Heart right ventricle (tissue), 16 donors: ENCODE results near the gene GNS. TPM values are rescaled to one million over a fixed set of nuclear protein-coding genes. Genes with fewer than 3 reads are reported as not detected.

ENCODE experiments used
- ATAC-seq, 8 donors: fragments of 200-7000 bp; cut with Tn5 transposase; one replicate each; pipeline ENCODE4 v1.9.1; 2020; ENCODE audit warnings: mild to moderate bottlenecking in 8 of 8, moderate library complexity in 8 of 8, moderate number of reproducible peaks in 1 of 8
- DNase-seq, 2 donors: peaks; one replicate each; pipeline ENCODE4 v3.0.0-alpha.2; 2020
- H3K27ac ChIP-seq, 10 donors: fragments of 200-600 bp; sonication (generic) in 2 of 10; one replicate each; pipeline versions ENCODE4 v1.5.0 to v1.8.0; 2020 to 2022; ENCODE audit warnings: mild to moderate bottlenecking in 3 of 10
- H3K27me3 ChIP-seq, 7 donors: fragments of 200-600 bp; one replicate each; pipeline ENCODE4 v1.8.0; 2021 to 2022; ENCODE audit warnings: mild to moderate bottlenecking in 2 of 7
- H3K36me3 ChIP-seq, 9 donors: fragments of 200-600 bp; sonication (generic) in 1 of 9; one replicate each; pipeline versions ENCODE4 v1.5.0 to v1.8.0; 2020 to 2022; ENCODE audit warnings: mild to moderate bottlenecking in 2 of 9
- H3K4me1 ChIP-seq, 9 donors: fragments of 200-600 bp; sonication (generic) in 1 of 9; one replicate each; pipeline versions ENCODE4 v1.5.0 to v1.8.0; 2020 to 2022; ENCODE audit warnings: mild to moderate bottlenecking in 4 of 9
- H3K4me3 ChIP-seq, 10 donors: fragments of 200-600 bp; sonication (generic) in 2 of 10; one replicate each; pipeline versions ENCODE4 v1.5.0 to v1.8.0; 2020 to 2022; ENCODE audit warnings: mild to moderate bottlenecking in 7 of 10, moderate library complexity in 2 of 10
- H3K9me3 ChIP-seq, 11 donors: fragments of 200-600 bp in 10 of 11; sonication (generic) in 2 of 11; one replicate each; pipeline versions ENCODE4 v1.5.0 to v1.8.0; 2013 to 2022; ENCODE audit warnings: mild to moderate bottlenecking in 2 of 11, control low read depth in 1 of 11, moderate library complexity in 1 of 11
- WGBS, 2 donors: extraction: QIAGEN DNeasy Blood & Tissue Kit; methylation state at CpG; one replicate each; pipeline ENCODE4 v1.1.7; 2013; ENCODE audit warnings: inconsistent platforms in 1 of 2; 5-methylcytosine and 5-hydroxymethylcytosine counted together
- intact Hi-C, 10 donors: fragments of 100-400 bp; cut with DNase I; formaldehyde crosslinking; loops; one replicate each; pipeline versions ENCODE4 v1.11.1 to v1.14.2; 2022
- polyA plus RNA-seq, 2 donors: library from polyadenylated mRNA; stranded (reverse); fragments of 200-250 nt; gene quantifications; one replicate each; pipeline ENCODE4 v1.2.3, GENCODE V29; 2013
- total RNA-seq, 10 donors: library from RNA; stranded (reverse); fragmentation: NEBNext Ultra II Directional in 3 of 10; extraction: Animal tissue kit (Norgen Biotek cat#: 25700) in 3 of 10; gene quantifications; one replicate each; pipeline versions ENCODE4 v1.2.1 to v1.2.4, GENCODE V29; 2021 to 2023
- TF ChIP-seq, protein P1 (sequence below), 9 donors: fragments of 200-600 bp; sonication (generic) in 2 of 9; IDR thresholded peaks; one replicate each; pipeline versions ENCODE4 v1.5.0 to v1.8.0; 2021 to 2022; ENCODE audit warnings: antibody characterized with exemption in 9 of 9, mild to moderate bottlenecking in 5 of 9, moderate library complexity in 1 of 9
- donor health status: Arrhythmogenic right ventricular cardiomyopathy.
- donor health status: ischemic (EF 13 %, LVEDD 7.1; RV severe dilation, severe dysfunction).
- donor health status: healthy with polysubstance abuse.
- donor health status: DM: no; HTN: yes; CAD: no.
- donor health status: DM: no; HTN: no; CAD: no.
- donor health status: ischemic (EF 25% LVEDD 6.9; RV normal size, moderate dysfunction).
- donor health status: ischemic (EF 25% LVEDD 5.7; RV mildly dilated, moderate dysfunction).
- donor health status: healthy.
- donor health status: DM: yes; HTN: yes; CAD: no.
- donor health status: Ischemic cardiomyopathy.
- donor health status: ischemic (EF 35%, LVEDD 5.7; RV mildly dilated, moderate dysfunction).
- donor health status: nonischemic (EF 11% LVEDD 7.7; RV severe dilation, severe dysfunction).
- donor health status: DM: yes; HTN: yes; CAD: no.
- donor health status: PGD.
- donor health status: ischemic (EF 29% LVEDD 5.4; RV normal size, mild dysfunction).
- donor health status: nonischemic (EF 23%, LVEDD 6.1; RV moderate dilation, normal function).

GNS gene
- total and polyA plus RNA-seq, 12 donors: 20.4 to 204 (median 101) TPM

DNA sequence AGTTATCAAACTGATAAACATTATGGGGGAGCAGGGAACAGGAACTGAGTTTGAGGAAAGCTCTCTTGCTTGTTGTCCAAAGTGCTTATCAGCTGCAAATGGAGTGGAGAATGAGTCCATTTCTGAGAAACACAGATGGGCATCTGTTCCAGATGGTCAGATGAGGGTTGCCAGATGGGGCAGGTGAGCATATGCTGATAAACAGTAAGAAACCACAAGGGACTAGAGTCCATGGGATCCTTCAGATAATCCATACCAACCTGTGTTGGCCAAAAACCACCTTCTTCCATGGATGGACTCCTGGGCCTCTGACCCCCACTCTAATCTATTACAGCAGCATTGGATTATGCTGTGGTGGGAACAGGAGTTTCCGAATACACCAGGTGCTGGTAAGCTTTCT is 38.3 kb downstream of the GNS start:
- DNase-seq (no peak), ATAC-seq (no peak)
- peaks cover 0 to 100% (median 46%) of the 10 kb centered on the region in 9 donors for H3K36me3 ChIP-seq
- no peaks in the 10 kb centered on the region for H3K27me3 ChIP-seq
- no peak overlapping the region for H3K27ac ChIP-seq
- no peak overlapping the region for H3K4me3 ChIP-seq
- H3K9me3 ChIP-seq: no peaks in the 10 kb centered on the region
- H3K4me1 ChIP-seq: peaks cover 0 to 11% (median 0%) of the 10 kb centered on the region in 9 donors
- TF ChIP-seq, protein P1, sequence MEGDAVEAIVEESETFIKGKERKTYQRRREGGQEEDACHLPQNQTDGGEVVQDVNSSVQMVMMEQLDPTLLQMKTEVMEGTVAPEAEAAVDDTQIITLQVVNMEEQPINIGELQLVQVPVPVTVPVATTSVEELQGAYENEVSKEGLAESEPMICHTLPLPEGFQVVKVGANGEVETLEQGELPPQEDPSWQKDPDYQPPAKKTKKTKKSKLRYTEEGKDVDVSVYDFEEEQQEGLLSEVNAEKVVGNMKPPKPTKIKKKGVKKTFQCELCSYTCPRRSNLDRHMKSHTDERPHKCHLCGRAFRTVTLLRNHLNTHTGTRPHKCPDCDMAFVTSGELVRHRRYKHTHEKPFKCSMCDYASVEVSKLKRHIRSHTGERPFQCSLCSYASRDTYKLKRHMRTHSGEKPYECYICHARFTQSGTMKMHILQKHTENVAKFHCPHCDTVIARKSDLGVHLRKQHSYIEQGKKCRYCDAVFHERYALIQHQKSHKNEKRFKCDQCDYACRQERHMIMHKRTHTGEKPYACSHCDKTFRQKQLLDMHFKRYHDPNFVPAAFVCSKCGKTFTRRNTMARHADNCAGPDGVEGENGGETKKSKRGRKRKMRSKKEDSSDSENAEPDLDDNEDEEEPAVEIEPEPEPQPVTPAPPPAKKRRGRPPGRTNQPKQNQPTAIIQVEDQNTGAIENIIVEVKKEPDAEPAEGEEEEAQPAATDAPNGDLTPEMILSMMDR (IDR thresholded peaks at IDR 0.05): no peak
- 96 to 100% methylated on average over 1 of the region's 1 CpG for WGBS, 2 donors
- intact Hi-C loops: no loop called here

DNA sequence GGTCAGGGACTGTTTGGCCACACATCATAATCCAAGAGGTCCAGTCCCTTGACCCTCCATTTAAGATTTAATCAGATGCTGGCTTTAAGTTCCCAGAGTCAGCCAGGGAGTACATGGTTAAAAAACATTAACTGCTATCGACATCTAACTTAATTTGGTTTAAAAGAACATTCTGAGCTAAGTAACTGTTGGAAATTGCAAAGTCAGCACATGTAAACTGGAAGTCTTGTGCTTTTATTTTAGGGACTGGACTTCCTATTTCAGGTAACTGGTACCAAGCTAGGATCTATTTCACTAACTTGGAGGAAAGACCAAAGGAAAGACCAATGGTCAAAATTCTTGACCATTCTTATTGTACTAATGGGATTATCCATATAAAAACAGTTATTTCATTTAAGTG is 40.6 kb downstream of the GNS start:
- 79 to 86% methylated on average over 1 of the region's 1 CpG for WGBS, 2 donors
- intact Hi-C loops: no loop called here
- Histone ChIP-seq H3K27ac (peak overlapping the region in 1 of 10 donors; percentile 69), H3K36me3 (peaks cover 0 to 100% (median 49%) of the 10 kb centered on the region in 9 donors), H3K9me3 (no peaks in the 10 kb centered on the region), H3K4me1 (peaks cover 0 to 27% (median 0%) of the 10 kb centered on the region in 9 donors), H3K27me3 (no peaks in the 10 kb centered on the region), H3K4me3 (no peak overlapping the region)
- no peak for ATAC-seq
- no peak for DNase-seq
- TF ChIP-seq, protein P1 (IDR thresholded peaks at IDR 0.05): no peak

DNA sequence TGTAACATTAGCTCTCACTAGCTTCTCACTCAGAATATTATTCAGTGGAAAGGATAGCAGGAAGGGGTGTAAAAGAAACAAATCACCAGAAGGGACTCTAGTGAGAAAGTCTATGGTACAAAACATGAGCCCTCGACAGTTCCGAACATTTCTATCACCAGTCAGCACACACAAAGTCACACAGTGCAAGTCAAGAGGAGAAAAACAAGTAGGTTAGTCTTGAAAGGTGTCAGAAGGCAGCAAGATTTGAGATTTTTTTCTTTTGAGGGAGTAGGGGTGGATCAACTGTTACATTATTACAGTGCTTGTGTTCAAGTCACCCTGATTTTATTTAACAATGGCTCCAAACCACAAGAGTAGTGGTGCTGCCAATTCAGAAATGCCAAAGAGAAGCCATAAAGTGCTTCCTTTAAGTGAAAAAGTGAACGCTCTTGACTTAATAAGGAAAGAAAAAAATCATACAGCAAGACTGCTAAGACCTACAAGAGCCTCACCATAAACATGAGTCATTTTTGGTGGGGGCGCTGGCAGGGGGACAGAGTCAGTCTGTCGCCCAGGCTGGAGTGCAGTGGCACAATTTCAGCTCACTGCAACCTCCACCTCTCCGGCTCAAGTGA is 42.3 kb downstream of the GNS start:
- H3K27me3 ChIP-seq: no peaks in the 10 kb centered on the region
- H3K9me3 ChIP-seq: no peaks in the 10 kb centered on the region
- ATAC-seq (no peak), DNase-seq (no peak)
- intact Hi-C loops: no loop called here
- peaks cover 0 to 34% (median 0%) of the 10 kb centered on the region in 9 donors for H3K4me1 ChIP-seq
- no peak overlapping the region for H3K4me3 ChIP-seq
- TF ChIP-seq, protein P1 (IDR thresholded peaks at IDR 0.05): no peak
- no peak overlapping the region for H3K27ac ChIP-seq
- H3K36me3 ChIP-seq: peaks cover 0 to 99% (median 33%) of the 10 kb centered on the region in 9 donors
- 95 to 96% methylated on average over 6 of the region's 6 CpGs for WGBS, 2 donors

DNA sequence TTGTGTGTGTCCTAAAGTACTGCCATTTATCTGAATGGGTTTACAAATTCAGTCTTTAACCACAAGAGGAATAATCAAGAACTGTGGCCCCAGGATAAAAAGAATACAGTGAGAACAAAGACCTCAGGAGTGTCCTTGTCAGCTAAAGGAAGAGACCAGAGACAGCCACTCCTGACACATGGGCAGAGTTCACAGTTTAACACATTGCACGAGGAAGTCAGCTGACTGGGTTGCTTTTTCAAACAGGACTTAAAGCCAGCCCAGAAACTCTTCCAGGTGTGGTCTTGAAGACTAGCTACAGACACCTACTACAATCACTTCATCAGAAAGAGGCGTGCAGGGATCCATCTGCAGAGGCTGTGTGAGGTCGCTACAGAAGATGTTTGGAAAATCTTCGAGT is 42.8 kb downstream of the GNS start:
- 85 to 88% methylated on average over 4 of the region's 4 CpGs for WGBS, 2 donors
- H3K4me1 ChIP-seq: peaks cover 0 to 34% (median 0%) of the 10 kb centered on the region in 9 donors
- no peaks in the 10 kb centered on the region for H3K9me3 ChIP-seq
- intact Hi-C loops: no loop called here
- no peak overlapping the region for H3K4me3 ChIP-seq
- TF ChIP-seq, protein P1 (IDR thresholded peaks at IDR 0.05): no peak
- DNase-seq (no peak), ATAC-seq (no peak)
- no peaks in the 10 kb centered on the region for H3K27me3 ChIP-seq
- peaks cover 0 to 96% (median 32%) of the 10 kb centered on the region in 9 donors for H3K36me3 ChIP-seq
- no peak overlapping the region for H3K27ac ChIP-seq
